ENCODE data around the gene GRM5. TPM values are rescaled to one million over a fixed set of nuclear protein-coding genes. Genes with fewer than 3 reads are reported as not detected.

GRM5 gene
- total RNA-seq, 1 experiment from 2014 or later, result 0.04 TPM

DNA sequence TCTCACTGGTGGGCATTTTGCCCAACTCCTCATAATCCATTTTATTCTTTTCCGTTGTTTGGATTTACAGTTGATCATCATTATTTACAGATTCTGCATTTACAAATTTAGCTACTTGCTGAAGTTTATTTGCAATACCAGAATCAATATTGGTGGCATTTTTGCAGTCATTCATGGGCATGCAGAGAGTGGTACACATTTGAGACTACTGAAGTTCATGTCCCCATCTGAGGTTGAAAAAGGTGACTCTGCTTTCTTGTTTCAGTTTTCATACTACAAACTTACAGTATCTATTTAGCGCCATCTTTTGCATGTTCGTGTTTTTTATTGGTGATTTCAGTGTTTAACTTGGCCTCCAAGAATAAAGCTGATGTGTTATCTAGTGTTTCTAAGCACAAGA, 409.5 kb downstream of the GRM5 start:
- Histone ChIP-seq H3K4me1 (no peaks in the 10 kb centered on the region), H3K4me3 (no peak overlapping the region), H3K9me3 (replicated peaks) (no peaks in the 10 kb centered on the region), H3K27ac (no peak overlapping the region), H3K27me3 (no peaks in the 10 kb centered on the region), H3K36me3 (no peaks in the 10 kb centered on the region)
- DNase-seq, result no peak

DNA sequence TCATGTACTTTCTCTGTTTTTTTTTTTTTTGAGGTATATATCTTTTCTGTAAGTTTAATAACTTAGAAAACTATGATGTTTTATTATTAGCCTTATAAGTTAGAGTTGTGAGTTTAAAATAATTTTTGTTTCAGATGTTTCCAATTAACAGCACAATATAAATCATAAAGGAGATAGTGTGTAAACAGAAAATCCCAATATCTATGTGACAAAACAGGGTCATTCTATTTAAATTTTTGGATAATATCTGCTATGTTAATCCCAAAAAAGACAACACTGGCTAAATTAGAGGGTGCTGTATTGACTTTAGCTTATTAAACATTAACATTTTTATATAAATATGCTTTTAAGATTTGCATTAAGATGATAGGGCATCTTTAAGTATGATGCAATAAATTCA, 410.1 kb downstream of the GRM5 start:
- H3K27ac ChIP-seq, result no peak overlapping the region
- H3K4me1 ChIP-seq, result no peaks in the 10 kb centered on the region
- no peak overlapping the region for H3K4me3 ChIP-seq
- H3K36me3 ChIP-seq, result no peaks in the 10 kb centered on the region
- H3K9me3 ChIP-seq (replicated peaks), result no peaks in the 10 kb centered on the region
- no peaks in the 10 kb centered on the region for H3K27me3 ChIP-seq
- DNase-seq, result no peak

DNA sequence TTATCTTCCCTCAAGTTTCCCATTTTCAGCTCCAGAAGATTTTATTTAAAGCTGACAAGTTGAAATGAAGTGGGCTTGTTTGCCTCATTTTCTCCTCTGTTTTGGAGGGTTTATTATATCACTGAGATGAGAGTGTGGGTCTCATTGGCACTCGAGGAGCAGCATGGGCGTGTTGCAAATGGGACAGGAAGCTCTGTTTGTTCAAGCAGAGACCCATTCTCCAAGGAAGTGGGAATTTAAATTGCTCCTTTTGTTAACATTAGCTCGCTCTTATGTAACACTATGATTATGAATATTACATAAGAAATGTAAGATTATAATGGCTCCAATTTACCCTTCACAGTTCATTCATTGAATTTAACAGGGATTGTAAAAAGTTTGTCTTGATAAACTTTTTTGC, 410.6 kb downstream of the GRM5 start:
- Histone ChIP-seq H3K36me3 (no peaks in the 10 kb centered on the region), H3K27me3 (no peaks in the 10 kb centered on the region), H3K27ac (no peak overlapping the region), H3K9me3 (replicated peaks) (no peaks in the 10 kb centered on the region), H3K4me1 (no peaks in the 10 kb centered on the region), H3K4me3 (no peak overlapping the region)
- no peak for DNase-seq

DNA sequence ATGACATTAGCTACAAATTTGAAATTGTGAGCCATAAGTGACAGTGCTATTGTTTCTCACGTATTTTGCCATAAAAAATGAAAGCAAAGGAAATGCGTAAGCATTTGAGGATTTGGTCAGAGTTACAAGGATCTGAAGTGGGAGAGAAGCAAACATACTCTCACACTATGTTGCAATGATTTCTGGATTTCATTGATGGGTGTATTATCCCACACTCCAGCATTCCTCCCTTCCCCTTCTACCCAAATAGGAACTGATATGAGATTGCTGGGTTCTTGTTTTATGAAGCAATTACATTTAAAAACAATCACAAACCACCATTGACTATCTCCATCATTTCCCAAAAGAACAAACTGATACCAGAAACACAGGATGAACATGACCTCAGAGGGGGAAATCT, 414.2 kb downstream of the GRM5 start:
- DNase-seq, result no peak
- no peaks in the 10 kb centered on the region for H3K27me3 ChIP-seq
- no peak overlapping the region for H3K4me3 ChIP-seq
- H3K36me3 ChIP-seq, result no peaks in the 10 kb centered on the region
- H3K4me1 ChIP-seq, result no peaks in the 10 kb centered on the region
- no peak overlapping the region for H3K27ac ChIP-seq
- H3K9me3 ChIP-seq (replicated peaks), result no peaks in the 10 kb centered on the region

DNA sequence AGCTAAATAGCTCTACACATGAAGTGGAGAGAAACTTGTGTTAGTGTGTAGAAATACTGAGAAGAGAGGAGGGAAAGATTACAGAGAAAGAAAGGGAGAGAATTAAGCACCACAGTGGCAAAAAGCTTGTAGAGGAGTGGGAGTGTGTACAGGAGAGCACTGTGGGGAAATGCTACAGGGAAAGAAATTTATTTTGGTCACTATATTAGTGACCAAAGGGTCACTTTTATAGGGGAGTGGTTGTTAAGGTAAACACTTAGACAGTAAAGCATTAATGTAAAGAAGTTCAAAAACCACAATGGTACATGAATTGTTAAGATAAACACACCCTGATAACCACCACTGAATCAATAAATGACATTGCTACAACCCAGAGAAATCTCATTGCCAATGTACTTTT, 421.1 kb downstream of the GRM5 start:
- Histone ChIP-seq H3K4me1 (no peaks in the 10 kb centered on the region), H3K27me3 (no peaks in the 10 kb centered on the region), H3K9me3 (replicated peaks) (no peaks in the 10 kb centered on the region), H3K4me3 (no peak overlapping the region), H3K27ac (no peak overlapping the region), H3K36me3 (no peaks in the 10 kb centered on the region)
- no peak for DNase-seq

DNA sequence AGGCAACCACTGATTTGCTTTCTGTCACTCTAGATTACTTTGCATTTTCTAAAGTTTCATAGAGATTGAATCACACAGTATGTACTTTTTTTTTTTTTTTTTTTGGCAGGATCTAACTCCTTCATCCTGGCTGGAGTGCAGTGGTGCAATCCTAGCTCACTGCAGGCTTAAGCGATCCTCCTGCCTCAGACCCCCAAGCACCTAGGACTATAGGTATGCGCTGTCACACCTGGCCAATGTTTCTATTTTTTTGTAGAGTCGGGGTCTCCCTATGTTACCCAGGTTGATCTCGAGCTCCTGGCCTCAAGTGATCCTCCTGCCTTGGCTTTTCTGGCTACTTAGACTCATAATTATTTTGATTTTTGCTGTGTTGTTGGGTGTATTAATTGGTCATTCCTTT, 433.6 kb downstream of the GRM5 start:
- no peaks in the 10 kb centered on the region for H3K4me1 ChIP-seq
- no peak overlapping the region for H3K27ac ChIP-seq
- no peak overlapping the region for H3K4me3 ChIP-seq
- H3K36me3 ChIP-seq, result no peaks in the 10 kb centered on the region
- H3K9me3 ChIP-seq (replicated peaks), result no peaks in the 10 kb centered on the region
- DNase-seq, result no peak
- no peaks in the 10 kb centered on the region for H3K27me3 ChIP-seq

DNA sequence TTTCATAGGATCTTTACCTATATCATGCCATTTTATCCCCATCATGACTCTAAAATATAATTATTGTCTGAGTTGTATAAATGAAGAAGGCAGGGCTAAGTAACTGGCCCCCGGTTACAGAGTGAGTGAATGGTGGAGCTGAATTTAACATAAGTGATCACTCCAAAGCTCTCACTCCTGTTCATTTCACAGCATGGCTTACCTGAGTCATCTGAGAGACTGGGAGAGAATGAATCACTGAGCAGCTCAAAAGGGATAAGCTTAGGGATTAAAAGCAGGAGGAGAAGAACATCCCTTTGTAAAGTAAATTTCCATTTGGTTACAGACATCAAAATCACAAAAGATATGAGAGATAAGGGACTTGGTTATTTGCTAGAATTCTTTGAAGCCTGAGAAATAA, 434.3 kb downstream of the GRM5 start:
- Histone ChIP-seq H3K4me1 (no peaks in the 10 kb centered on the region), H3K9me3 (replicated peaks) (no peaks in the 10 kb centered on the region), H3K27me3 (no peaks in the 10 kb centered on the region), H3K27ac (no peak overlapping the region), H3K4me3 (no peak overlapping the region), H3K36me3 (no peaks in the 10 kb centered on the region)
- no peak for DNase-seq

DNA sequence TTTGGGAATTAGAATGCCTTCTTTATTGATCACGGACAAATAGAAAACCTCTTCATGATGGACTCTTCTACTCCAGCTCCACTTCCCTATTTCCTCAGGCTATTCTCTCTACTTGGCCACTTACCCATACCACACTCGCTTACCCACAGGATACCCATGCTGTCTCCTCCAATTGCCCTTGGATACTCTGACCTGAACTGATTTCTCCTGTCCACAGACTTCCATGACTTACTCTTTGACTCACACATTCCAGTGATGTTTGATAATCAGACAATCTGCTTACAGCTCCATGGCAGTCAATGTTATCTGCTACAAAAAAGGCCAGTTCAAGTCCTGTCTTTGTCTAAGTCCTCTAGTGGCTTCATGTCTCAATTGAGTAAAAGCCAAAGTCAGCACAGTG, 436.3 kb downstream of the GRM5 start:
- Histone ChIP-seq H3K27me3 (no peaks in the 10 kb centered on the region), H3K4me1 (no peaks in the 10 kb centered on the region), H3K27ac (no peak overlapping the region), H3K36me3 (no peaks in the 10 kb centered on the region), H3K9me3 (replicated peaks) (no peaks in the 10 kb centered on the region), H3K4me3 (no peak overlapping the region)
- no peak for DNase-seq

DNA sequence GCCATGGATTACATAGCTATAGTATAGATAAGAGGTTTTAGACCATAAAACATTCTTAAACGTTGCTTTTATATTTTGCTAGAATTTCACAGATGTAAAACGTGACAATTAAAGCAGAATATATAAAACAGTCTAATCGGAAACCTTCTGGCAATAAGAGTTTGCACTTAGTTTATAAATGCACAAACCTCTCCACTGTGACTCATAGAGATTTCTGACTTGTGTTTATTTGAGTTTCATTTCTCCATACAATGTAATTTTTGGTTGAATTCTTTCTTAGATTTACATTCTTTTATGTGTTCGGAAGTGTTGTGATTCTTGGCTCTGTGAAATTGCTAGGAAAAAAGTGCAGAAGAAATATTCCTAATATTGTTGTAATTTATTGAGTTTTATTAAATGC, 439.6 kb downstream of the GRM5 start:
- Histone ChIP-seq H3K9me3 (replicated peaks) (no peaks in the 10 kb centered on the region), H3K27ac (no peak overlapping the region), H3K4me3 (no peak overlapping the region), H3K27me3 (no peaks in the 10 kb centered on the region), H3K36me3 (no peaks in the 10 kb centered on the region), H3K4me1 (no peaks in the 10 kb centered on the region)
- DNase-seq, result no peak

DNA sequence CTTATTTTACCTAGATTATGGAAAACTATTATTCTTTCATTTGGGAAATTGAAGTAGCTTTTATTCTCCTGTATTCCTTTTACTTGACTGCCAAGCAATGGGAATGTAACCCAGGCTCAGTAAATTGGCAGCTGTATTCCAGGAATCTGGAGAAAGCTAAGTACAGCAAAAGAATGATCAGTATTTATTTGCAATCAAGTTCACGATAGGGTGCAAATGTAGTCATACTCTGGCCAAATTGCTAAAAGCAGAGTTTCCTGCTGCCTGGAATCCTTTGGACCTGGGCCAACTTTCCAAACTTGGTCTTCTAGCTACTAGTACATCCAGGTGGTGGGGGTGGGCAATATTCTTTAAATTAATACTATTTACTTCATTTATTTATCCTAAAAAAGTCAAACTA, 442.3 kb downstream of the GRM5 start:
- DNase-seq, result no peak
- Histone ChIP-seq H3K27me3 (no peaks in the 10 kb centered on the region), H3K36me3 (no peaks in the 10 kb centered on the region), H3K27ac (no peak overlapping the region), H3K4me3 (no peak overlapping the region), H3K4me1 (no peaks in the 10 kb centered on the region), H3K9me3 (replicated peaks) (no peaks in the 10 kb centered on the region)

DNA sequence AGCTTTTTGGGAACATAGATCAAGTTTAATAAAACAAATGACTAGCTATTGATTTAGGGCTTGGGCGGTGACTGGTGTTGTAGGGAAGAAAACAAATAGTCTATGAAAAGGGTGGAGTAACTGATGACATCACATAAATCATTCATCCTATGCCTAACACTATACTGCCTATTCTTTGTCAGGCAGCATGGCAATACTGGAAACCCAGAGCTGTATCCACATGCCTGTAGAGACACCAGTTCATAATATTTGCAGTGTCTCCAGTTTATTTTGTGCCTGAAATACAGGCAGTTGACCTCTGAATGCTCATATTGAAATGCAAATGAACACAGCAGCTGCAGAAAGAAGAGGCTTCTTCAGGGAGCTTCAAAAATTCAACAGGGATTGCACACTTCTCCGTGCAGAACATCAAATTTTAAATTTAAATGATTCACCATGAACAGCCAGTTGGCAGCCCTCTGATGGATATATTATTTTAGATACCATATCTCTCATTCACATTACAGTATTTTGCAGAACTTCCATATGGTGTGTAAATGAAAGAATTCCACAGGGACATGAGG, 445.1 kb downstream of the GRM5 start:
- Histone ChIP-seq H3K27me3 (no peaks in the 10 kb centered on the region), H3K9me3 (replicated peaks) (no peaks in the 10 kb centered on the region), H3K27ac (no peak overlapping the region), H3K4me1 (no peaks in the 10 kb centered on the region), H3K36me3 (no peaks in the 10 kb centered on the region), H3K4me3 (no peak overlapping the region)
- DNase-seq, result no peak

DNA sequence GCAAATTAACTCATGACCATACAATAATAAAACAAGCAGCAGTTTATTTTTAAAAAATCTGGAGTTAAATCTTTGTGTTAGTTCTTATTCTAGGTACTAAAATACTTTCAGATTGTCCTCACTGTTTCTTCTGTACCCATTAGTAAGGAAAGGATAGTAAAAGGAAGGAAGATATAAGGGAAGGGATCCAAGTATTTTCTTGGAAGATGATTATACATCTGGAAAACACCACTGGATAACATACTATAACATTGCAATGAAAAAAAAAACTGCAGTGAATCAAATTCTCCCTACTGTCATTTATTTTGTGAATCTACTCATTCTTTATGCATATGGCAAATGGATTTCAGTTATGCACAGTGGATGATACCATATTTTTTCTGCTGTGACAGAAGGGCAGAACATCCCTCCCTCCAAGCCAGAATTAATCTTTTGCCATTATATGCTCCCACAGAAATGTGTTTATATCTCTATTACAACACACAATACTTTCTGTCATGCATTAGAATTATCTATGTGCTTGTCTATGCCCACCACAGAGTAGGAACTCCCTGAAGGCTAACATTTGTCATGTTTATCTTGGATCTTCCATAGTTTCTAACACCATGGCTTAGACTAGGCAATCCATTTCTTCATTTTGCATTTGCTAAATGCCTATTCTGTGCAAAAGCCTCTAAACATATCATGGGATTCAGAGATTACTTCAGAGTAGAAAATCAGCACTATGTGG, 446.0 kb downstream of the GRM5 start:
- no peak overlapping the region for H3K4me3 ChIP-seq
- DNase-seq, result no peak
- H3K27me3 ChIP-seq, result no peaks in the 10 kb centered on the region

DNA sequence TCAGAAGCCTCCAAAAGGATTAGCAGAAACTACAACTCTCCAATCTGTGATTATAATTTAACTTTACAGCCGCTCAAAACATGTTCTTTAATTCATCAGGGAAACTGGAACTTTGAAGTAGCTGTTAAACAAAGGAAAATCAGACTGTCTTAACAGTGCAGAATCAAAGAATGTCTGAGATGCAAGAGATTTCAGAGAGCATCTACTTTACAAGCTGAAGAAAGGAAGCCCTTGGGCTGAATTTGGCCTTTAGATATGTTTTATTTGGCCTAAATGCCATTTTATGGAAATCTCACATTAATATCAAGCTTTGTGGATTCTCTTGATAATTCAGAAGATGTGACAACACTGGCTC, 446.7 kb downstream of the GRM5 start:
- no peak overlapping the region for H3K27ac ChIP-seq
- no peaks in the 10 kb centered on the region for H3K27me3 ChIP-seq
- no peaks in the 10 kb centered on the region for H3K4me1 ChIP-seq
- H3K36me3 ChIP-seq, result no peaks in the 10 kb centered on the region
- no peak for DNase-seq
- H3K9me3 ChIP-seq (replicated peaks), result no peaks in the 10 kb centered on the region
- H3K4me3 ChIP-seq, result no peak overlapping the region

More for the DNA sequence above, 446.0 kb downstream of the GRM5 start:
- Histone ChIP-seq H3K27ac (no peak overlapping the region), H3K36me3 (no peaks in the 10 kb centered on the region), H3K4me1 (no peaks in the 10 kb centered on the region), H3K9me3 (replicated peaks) (no peaks in the 10 kb centered on the region)

DNA sequence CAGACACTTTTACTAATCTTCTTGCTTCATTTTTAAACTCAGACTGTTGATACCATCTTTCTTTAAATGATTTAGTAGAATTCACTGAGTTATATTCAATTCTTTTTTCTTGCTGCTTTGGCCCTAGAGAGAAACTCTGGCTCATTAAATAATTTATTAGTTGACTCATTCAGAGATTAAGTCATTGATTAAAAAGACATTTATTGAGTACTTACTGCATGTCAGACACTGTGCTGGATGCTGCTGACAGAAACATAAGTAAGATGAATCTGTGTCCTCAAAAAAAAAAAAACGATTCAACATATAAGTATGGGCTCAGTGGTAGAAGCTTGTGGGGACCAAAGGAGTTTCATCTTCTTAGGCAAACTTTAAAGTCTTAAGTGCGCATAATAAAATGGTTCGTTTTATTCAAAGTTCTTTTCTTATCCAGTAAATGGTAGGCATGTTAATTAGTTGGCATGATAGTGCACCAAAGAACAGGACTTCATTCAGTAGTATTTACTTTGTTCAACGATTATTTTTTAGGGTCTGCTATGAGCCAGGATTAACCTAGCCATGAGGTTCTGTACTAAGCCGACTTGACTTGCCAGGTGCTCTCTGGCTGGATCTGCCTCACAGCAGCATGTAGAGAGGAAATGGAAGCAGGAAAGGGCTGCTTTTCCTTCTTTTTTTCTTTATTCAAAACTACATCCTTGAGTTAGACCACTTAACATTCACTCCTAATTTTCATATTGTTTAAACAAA, 447.3 kb downstream of the GRM5 start:
- Histone ChIP-seq H3K4me3 (no peak overlapping the region), H3K9me3 (replicated peaks) (no peaks in the 10 kb centered on the region)

DNA sequence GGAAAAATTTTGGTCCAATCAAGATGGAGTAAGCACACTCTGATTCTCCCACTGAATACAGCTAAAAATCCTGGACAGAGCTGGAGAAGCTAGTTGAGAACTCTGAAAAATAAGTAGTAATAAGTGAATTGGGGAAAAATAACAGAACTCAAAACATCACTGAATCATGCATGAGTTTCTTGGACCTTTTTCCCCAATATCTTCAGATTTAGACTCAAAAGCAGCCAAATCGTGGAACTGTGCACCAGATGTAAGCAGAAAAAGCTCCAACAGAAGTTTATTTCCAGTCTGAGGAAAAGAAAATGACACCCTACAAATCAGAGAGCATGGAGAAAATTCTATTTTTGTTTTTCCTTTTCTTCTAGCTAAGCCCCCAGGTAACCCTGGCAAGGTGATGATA, 448.6 kb downstream of the GRM5 start:
- no peak overlapping the region for H3K27ac ChIP-seq
- no peak overlapping the region for H3K4me3 ChIP-seq
- H3K27me3 ChIP-seq, result no peaks in the 10 kb centered on the region
- DNase-seq, result no peak
- no peaks in the 10 kb centered on the region for H3K9me3 ChIP-seq (replicated peaks)
- H3K36me3 ChIP-seq, result no peaks in the 10 kb centered on the region
- no peaks in the 10 kb centered on the region for H3K4me1 ChIP-seq

More for the DNA sequence above, 447.3 kb downstream of the GRM5 start:
- H3K27me3 ChIP-seq, result no peaks in the 10 kb centered on the region
- H3K36me3 ChIP-seq, result no peaks in the 10 kb centered on the region
- no peak overlapping the region for H3K27ac ChIP-seq
- DNase-seq, result no peak
- no peaks in the 10 kb centered on the region for H3K4me1 ChIP-seq

DNA sequence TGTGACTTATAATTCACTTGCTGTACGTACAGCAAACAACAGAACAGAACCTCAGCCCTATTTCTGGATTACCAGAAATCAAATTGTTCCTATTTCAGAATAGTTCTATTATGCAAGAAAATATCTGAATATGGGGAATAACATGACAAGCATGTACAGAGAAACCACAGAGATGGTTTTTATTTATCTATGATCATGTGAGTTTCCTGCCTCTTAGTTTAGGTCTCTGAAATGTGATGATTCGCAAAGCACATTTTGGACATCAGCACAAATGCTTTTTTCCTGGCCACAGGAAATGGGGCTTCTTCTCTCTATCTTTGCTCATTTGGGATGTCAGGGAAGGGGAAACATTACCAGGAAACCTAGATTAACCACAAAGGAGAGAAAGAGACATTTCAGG, 461.5 kb downstream of the GRM5 start:
- Histone ChIP-seq H3K36me3 (no peaks in the 10 kb centered on the region), H3K9me3 (replicated peaks) (no peaks in the 10 kb centered on the region), H3K4me3 (no peak overlapping the region), H3K4me1 (no peaks in the 10 kb centered on the region), H3K27ac (no peak overlapping the region), H3K27me3 (no peaks in the 10 kb centered on the region)
- DNase-seq, result no peak
